ENCODE data around the gene APH1B.

GRCh38 chr15:63334821-63335220 is 57.4 kb downstream of the APH1B start:
- TF ChIP-seq, protein P1, sequence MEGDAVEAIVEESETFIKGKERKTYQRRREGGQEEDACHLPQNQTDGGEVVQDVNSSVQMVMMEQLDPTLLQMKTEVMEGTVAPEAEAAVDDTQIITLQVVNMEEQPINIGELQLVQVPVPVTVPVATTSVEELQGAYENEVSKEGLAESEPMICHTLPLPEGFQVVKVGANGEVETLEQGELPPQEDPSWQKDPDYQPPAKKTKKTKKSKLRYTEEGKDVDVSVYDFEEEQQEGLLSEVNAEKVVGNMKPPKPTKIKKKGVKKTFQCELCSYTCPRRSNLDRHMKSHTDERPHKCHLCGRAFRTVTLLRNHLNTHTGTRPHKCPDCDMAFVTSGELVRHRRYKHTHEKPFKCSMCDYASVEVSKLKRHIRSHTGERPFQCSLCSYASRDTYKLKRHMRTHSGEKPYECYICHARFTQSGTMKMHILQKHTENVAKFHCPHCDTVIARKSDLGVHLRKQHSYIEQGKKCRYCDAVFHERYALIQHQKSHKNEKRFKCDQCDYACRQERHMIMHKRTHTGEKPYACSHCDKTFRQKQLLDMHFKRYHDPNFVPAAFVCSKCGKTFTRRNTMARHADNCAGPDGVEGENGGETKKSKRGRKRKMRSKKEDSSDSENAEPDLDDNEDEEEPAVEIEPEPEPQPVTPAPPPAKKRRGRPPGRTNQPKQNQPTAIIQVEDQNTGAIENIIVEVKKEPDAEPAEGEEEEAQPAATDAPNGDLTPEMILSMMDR (IDR thresholded peaks at IDR 0.05), result no peak
- TF ChIP-seq POLR2A (IDR thresholded peaks at IDR 0.05), result no peak

Data from uterus (tissue), 2 donors.